HG03469 (cell line): Measurements from ENCODE around the gene COL21A1.
"Not testable (repeated sequence)": the region's sequence is repeated elsewhere in the genome, so short reads cannot be mapped to it uniquely, and the experiment has no call there.

Source experiments
- ATAC-seq: cut with Tn5 transposase; IDR thresholded peaks from one replicate; pipeline ENCODE4 v1.9.1; 2021; ENCODE audit warnings: mild to moderate bottlenecking, moderate library complexity, moderate number of reproducible peaks; ENCODE audit not compliant: unreplicated experiment

The COL21A1 gene

GRCh38 chr6:56022678-56023077 is 224.7 kb downstream of the COL21A1 start:
- no peak for ATAC-seq

DNA sequence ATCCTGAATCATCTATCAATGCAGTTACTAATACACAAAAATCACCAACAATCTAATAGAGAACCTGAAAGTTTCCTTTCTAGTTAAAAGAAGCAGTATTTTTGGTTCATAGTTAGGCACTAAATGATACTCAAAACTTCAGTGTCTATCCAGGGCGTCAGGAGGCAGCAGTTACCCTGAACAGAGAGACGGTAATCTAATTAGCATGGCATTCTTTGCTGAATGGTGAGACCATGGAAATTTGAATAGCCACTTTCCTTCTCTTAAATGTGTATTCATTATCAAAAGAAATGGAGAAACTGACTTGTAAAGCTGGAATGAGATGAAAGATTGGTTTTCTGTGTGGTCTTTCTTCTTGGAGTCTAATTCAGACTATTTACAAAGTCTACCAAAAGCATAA is 225.4 kb downstream of the COL21A1 start:
- no peak for ATAC-seq

DNA sequence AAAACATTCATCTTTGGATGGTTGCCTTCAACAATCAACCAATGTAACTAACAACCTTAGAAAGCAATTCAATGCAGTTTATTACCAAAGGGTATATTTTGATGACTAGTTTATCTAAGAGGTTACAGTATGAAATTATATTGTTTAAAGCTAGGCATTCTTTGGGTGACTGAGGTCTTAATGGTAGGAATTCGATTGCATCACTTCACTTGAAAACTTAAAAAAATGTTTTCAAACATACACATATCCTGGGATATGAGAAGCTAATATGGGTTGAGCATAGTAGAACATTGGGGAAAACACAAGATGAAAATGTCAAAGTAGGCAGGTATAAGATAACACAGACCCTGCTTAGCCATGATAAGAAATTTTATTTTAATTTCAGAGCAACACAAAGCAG is 227.4 kb downstream of the COL21A1 start:
- no peak for ATAC-seq

DNA sequence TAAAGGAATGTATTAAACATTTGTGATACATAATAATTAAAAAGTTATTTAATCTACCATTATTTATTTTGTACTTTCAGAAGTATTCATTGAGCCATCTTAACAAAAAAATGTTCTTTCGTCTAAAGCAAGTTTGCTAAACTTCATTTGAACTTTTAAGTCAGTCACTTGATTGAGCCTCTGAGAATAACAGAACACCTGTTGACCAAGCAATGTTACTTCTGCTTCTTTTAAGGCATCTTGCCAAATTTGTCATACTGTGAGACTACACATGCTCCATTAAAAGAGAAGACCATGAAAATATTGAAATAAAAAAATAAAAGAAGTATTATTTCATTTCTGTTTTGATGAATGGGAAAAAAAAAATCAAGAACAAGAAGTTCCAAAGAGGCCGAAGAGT is 230.2 kb downstream of the COL21A1 start:
- ATAC-seq = no peak

- ATAC-seq = not testable (repeated sequence)
Observed at GRCh38 chr6:56014039-56014438, 233.3 kb downstream of the COL21A1 start.

- no peak for ATAC-seq
Observed at GRCh38 chr6:56009636-56010035, 237.7 kb downstream of the COL21A1 start.
